HG03108 (cell line): ENCODE results near the gene KCNT2.
"Not testable (repeated sequence)": the region's sequence is repeated elsewhere in the genome, so short reads cannot be mapped to it uniquely, and the experiment has no call there.

Source experiments
- ATAC-seq: cut with Tn5 transposase; IDR thresholded peaks from one replicate; pipeline ENCODE4 v1.9.1; 2021; ENCODE audit warnings: moderate library complexity; ENCODE audit not compliant: unreplicated experiment

Gene KCNT2

DNA sequence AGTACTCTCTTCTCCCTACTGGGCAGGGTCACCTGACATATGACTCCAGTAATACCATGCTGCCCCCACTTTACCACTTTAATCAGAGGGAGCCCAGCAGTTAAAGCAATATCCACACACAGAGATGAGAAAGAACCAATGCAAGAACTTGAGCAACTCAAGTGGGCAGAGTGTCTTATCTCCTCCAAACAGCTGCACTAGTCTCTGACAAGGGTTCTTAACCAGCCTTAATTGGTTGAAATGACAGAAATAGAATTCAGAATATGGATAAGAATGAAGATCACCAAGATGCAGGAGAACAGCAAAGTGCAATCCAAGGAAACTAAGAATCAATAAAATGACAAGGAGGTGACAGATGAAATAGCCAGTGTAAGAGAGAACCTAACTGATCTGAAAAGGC is 91.0 kb downstream of the KCNT2 start:
- ATAC-seq: no peak

DNA sequence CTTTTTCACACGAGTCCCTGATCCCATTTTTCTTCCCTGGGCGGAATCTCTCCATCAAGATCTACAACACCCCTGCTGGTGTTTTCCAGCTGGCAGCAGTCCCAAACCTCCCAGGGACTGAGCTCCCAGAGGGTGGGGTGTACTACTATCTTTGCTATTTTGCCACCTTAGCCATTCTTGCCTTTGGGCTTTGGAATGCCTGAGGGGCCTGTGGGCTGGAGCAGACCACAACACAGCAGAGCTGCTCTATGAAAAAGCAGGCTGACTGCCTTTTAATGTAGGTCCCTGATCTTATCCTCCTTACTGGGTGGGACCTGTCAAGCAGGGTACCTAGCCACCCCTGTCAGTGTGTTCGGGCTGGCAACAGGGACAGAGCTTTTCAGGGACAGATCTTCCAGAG is 91.9 kb downstream of the KCNT2 start:
- no peak for ATAC-seq

DNA sequence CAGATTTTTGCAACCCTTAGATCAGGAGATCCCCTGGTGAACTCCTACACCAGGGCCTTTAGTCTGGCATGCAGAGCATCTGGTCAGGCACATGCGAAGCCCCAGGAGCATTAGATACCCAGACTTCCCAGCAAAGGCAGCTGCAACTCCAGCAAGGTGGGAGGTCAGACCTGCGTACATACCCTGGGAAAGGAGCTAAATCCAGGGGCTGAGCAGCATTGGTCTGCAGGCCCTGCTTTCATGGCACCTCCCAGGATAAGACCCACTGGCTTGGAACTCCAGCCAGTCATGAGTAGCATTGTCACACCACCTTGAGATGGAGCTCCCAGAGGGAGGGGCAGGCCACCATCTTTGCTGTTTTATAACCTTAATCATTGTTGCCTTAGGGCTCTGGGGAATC is 92.3 kb downstream of the KCNT2 start:
- no peak for ATAC-seq

DNA sequence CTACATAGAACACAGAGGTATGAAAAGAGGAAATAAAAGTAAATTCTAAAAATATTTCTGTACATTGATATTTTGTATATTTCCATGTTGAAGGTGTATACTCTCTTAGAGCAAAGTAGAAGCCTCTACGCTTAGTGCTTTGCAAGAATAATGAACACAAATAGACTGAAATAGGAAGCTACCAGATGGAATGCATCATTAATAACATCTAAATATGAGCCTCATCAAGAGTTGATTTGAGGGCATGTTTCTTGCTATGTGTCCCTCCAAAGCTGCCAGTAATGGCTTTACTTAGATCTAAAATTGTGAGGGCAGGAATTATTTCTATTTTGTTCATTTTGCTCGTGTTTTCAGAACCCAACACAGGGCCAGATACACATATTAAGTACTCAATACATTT is 94.4 kb downstream of the KCNT2 start:
- ATAC-seq: no peak

DNA sequence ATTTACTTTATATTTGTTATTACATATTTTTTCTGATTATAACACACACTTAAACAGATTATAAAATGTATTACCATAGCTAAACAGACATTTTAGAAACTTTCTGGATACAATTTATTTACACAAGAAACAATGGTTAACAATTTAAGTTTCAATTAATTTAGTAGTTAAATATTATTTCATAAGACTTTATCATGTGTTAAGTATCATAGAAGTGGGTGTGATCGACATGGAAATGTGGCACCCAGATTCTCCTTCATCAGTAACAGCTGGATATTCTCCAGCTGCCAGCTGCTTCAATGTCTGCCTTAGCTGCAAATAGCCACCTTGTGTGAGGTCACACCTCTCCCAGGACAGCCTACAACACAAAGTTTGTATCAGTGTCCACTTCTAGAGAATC is 97.8 kb downstream of the KCNT2 start:
- ATAC-seq: no peak

DNA sequence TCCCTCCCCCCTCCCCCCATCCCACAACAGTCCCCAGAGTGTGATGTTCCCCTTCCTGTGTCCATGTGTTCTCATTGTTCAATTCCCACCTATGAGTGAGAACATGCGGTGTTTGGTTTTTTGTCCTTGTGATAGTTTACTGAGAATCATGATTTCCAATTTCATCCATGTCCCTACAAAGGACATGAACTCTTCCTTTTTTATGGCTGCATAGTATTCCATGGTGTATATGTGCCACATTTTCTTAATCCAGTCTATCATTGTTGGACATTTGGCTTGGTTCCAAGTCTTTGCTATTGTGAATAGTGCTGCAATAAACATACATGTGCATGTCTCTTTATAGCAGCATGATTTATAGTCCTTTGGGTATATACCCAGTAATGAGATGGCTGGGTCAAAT is 104.0 kb downstream of the KCNT2 start:
- ATAC-seq: not testable (repeated sequence)

DNA sequence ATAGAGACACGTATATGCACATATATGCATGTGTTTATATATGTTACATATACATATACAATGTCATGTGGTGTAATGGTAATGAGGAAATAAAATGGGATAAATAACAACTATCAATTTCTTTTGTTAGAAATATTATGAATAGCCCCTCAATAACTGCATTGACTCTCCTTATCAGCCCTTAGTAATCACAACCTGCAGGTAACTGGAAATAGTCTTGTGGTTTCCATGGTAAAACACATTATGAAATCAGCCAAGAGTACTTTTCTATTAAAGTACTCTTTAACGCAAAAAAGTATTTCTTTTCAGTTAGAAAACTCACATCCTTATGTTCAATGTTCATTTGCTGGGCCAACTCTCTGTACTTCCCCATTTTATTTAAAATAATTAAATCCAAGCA is 105.8 kb downstream of the KCNT2 start:
- no peak for ATAC-seq

DNA sequence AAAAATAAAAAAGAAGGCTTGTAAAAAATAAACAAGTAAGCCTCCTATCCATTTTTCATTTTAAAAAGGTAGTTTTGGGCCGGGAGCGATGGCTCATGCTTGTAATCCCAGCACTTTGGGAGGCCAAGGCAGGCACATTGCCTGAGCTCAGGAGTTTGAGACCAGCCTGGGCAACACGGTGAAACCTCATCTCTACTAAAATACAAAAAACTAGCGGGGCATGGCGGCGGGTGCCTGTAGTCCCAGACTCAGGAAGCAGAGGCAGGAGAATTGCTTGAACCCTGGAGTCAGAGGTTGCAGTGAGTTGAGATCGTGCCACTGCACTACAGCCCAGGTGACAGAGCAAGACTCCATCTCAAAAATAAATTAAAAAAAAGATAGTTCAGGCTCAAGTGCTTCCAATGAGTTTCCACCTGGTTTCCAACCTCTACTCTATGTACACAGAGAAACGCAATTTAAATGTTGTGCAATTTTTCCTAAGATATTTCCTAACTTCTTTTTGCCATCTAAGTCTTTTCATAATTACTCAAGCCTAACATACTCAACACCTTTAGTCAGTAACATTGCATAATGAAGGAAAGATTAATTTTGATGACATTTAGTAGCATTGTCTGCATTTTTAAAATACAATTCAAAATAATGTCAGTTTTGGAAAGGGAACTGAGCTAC is 106.3 kb downstream of the KCNT2 start:
- no peak for ATAC-seq

DNA sequence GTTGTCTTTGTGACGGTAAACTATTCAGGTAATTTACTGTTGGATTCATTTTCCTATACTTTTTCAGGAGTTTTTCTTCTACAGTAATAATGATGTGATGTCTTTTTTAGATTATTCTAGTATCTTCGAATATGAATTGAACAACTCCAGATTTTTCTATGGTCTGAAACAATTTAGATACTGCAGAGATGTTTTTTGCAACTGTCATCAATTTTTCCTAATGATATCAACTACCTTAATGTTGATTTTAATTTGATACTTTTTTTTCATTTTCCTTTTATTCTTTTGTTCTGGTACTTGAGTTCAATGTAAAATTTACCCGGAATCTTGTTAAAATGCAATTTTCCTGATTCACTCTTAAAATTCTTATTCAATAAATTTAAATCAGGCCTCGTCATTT is 110.4 kb downstream of the KCNT2 start:
- ATAC-seq: no peak

DNA sequence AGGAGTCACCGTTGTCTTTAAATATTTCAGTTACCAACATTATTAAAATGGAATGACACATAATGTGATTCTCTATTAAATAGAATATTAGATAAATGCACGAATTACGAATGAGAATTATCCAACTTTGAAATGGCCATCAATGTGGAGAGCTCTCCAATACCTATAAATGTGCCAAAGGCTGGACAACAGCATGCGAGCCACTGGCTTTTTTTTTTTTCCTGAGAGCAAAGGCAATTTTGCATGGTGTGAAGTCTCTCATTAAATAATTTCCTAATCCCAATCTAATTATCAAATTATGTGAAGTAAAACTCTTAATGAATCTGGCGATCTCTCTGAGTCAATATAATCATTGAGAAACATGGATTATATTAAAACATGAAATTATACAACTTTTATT is 113.5 kb downstream of the KCNT2 start:
- no peak for ATAC-seq

DNA sequence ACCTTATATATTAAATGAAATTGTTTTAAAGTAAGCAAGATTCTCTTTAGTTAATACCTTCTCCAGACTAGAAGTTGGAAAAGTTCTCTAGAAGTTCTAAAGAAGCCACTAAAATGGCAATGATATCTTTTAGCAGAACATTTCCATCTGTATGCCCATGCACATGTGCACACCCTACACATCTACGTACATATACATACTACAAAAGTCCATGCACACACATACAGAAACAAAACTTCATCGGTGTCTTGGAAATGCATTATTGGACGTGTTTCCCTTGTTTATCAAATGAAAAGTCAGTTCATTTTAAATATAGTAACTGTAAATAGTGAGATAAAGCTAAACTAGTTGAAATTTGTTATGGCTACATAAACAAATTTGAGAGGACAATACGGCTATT is 114.4 kb downstream of the KCNT2 start:
- no peak for ATAC-seq

DNA sequence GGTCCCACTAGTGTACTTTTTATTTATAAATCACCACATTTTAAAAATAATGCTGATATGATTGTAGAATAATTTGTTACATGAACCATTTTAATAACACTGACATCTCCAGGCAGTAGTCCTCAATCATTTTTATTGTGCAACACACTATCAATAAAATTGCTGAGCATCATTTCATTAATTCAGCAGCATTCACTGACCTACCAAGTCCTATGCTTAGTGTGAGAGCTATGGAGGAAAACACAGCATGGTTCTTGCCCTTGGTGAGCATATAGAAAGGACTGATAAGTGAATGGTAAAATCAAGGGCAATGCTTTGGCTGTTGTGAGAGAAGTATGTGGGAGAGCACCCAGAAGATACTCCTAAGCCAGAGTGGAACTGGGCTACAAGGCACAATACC is 119.7 kb downstream of the KCNT2 start:
- no peak for ATAC-seq

DNA sequence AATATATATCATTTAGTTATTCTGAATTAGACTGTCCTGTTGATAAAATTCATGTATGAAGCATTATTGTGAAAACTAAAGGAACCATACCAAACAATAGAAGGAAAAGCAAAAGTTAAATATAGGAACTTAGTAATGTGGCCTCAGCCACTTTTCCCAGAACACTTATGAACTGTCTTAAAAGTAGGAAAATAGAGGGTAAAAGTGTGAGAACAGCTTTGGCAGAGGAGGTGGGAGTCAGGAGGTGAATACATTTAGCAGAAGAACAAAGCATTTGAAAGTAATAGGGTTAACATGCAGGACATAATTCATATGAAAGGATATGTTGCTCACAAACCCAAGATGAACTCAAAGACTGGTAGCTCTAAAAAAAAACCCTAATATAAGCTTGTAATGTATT is 121.9 kb downstream of the KCNT2 start:
- no peak for ATAC-seq

DNA sequence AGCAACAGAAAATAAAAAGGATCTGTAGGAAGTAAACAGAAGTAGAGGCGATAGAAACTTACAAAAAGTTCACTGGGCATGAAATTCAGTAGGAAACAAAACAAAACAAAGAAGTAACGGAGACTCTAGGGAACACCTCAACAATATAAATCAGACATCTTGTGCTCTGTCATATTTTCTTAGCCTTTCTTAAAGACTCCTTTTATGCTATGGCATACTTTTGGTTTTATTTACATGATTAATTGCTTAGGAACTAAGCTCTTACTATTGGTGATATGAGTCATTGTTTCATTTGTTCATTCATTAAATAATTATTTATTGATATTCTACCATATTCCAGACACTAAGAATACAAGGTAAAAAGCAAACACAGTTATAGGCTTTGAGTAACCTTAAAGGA is 126.6 kb downstream of the KCNT2 start:
- no peak for ATAC-seq

DNA sequence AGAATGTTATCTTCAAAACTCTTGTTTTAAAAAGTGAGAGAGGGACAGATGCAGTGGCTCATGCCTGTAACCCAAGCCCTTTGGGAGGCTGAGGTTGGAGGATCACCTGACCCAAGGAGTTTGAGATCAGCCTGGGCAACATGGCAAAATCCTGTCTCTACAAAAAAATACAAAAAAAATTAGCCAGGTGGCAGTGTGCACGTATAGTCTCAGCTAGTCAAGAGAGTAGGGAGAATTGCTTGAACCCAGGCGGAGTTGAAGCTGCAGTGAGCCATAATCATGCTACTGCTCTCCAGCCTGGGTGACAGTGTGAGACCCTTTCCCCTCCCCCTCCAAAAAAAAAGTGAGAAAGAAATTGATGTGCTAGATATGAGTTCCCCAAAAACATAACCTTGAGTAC is 131.0 kb downstream of the KCNT2 start:
- ATAC-seq: no peak

DNA sequence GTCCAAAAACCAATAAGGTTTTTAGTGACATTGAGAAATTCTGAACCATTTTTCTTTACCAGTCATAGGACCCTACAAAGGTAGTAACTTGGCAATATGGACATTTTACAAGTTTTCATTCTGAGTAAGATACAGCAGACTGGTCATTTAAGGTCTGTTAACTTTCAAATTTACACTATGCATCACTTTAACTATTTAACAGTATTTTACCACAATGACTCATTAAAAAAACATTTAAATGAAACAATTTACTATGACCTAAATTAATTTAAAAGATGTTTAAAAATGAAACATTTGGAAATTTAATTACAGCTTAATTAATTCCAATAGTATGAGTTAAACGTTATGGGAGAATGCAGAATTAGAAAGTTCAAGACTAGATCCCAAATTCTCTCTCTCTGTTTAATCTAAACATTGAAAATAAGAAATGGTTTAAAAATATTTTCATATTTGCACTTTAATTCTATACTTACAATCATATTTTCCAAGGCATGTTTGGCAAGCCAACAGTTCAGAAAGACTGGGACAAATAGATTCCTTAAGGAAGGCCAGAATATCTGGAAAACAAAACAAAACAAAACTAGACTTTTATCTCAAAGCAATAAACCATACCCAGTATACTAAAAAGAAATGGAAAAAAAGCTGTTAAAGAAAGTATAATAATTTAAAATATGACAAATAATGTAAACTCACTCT is 140.9 kb downstream of the KCNT2 start:
- no peak for ATAC-seq

DNA sequence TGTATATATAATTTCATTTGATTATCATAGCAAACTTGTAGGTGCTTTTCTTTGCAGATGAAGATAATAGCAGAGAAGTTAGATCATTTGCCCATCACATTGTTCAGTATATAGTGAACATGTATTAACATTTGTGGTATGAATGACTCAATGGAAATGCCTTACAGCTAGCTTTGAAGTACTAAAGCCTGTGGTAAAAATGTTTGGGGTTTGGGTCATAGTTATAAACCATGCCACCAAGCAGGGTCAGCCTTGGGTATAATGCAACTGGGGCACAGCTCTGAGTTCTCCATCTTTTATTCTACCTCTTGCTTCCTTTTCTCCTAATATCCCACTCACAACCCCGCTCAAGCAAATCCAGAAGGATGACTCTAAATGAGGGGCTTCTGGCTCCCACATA is 141.6 kb downstream of the KCNT2 start:
- no peak for ATAC-seq

DNA sequence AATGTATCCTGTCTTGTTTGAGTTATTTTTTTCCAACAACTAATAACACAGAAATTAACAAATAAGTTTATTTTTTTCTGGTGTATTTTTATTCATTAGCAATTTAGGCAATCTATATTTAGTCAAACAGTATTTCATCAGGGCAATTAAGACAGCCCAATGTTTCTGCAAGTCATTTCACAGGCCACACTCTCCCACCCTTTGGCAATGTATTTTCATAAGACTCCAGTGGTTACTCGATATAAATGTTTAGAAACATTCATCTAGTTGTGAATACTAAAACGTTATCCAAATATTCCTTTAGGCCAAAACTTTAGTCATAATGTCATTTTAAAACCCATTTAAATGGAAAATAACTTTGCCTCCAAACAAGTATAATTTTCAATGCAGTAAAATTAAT is 142.1 kb downstream of the KCNT2 start:
- ATAC-seq: no peak

DNA sequence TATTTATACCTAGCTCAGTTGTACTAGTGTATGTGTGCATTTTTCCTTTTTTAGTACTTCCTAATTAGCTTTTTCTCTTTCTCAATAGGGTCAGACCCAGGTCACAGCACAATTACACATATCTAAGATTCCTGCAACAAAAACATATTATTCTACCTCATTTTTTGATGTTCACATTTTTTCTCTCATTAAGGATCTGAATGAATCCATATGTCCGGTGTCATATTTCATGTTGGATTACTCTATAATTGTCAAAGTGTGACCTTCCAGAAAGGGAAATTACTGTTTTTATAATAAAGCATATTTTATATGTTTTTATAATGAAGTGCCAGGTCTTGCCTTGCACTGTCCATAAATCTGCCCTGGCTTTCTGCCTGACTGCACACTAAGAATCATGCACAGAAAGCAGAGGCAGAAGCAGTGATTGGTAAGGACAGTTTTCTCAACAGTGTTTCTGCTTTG is 143.7 kb downstream of the KCNT2 start:
- no peak for ATAC-seq

DNA sequence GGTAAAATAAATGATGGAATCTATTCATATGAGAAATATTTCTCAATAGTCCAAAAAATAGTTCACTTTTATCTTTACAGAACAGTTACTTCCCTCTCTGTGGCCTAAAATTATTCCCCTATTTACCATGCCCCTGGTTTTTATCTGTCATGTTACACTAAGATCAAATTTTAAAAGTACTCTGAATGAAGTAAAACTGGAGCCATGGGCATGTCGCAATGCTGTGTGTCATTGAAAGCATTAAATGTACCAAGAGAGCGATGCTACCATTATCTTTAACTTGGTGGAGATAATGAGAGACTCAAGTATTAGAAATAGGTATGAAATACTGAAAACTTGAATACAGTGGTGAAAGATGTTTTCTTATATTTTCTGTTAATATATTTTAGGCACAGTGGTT is 146.2 kb downstream of the KCNT2 start:
- no peak for ATAC-seq

DNA sequence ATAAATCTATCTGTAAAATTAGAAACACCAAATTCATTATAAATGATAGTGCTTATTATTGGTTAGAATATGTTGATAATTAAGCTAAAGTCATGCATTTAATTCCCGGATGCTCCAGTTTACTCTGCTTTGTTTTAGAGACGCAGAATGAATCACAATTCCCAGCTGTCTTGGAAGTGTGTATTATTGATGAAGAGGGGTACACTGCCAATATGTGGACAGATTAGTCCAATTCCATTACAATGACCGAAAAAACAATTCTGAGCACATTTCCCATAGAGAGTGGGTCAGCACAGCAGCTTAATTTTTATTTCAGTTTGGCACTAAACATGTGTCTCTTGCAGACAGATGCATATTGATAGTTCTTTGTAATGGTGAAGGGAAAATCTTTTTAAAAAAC is 146.7 kb downstream of the KCNT2 start:
- no peak for ATAC-seq

DNA sequence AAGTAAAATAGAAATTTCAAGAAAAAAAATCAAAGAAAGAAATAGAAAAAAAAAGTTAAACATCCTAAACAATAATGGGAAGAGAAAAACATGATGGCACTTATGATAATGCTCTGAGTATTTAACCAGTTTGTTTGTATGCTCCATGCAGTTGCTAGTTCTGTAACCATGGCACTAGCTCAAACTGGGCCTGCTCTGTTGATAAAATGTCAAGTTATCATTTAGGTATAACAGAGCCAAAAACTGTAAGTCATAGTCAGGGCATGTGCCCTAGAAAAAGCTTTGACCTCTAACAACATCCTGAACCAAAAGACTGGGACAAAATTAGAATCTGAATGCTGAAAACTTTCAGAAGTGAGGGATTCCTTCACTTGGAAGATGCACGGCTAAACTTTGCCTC is 148.9 kb downstream of the KCNT2 start:
- no peak for ATAC-seq

DNA sequence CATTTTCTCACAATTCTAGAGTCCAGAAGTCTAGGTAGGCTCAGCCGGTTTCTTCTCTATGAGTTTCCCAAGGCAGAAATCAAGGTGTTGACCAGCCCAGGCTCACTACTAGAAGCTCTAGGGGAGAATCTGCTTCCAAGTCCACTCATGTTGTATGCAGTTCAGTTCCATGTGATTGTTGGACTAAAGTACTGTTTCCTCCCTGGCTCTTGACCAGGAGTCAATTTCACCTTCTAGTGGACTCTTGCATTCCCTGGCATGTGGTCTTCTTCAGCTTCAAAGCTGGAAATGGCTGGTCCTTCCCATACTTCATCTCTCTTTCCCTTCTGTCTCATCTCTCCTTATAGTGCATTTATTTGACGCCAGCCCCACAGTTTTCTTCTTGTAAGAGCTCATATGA is 153.4 kb downstream of the KCNT2 start:
- no peak for ATAC-seq
